OCI-LY1 (cell line): ENCODE measurements around the gene MPL.

Experiments used
- EZH2 ChIP-seq: fragments of 200-600 bp; sonication (generic), shearing (Covaris generic); IDR thresholded peaks from 2 replicates; pipeline ENCODE4 v1.8.0; 2017; ENCODE audit warnings: borderline replicate concordance, mixed run types, mild to moderate bottlenecking, antibody characterized with exemption, low read length, moderate library complexity, mixed read lengths
- TF ChIP-seq, protein P1 (sequence below): fragments of 200-600 bp; sonication (generic), shearing (Covaris generic); IDR thresholded peaks from 2 replicates; pipeline ENCODE4 v1.5.1; 2017; ENCODE audit warnings: mild to moderate bottlenecking, antibody characterized with exemption, low read length, moderate library complexity, mixed read lengths

GRCh38 chr1:43383449-43383848 is 45.8 kb downstream of the MPL start:
- no peak for TF ChIP-seq EZH2
- TF ChIP-seq, protein P1, sequence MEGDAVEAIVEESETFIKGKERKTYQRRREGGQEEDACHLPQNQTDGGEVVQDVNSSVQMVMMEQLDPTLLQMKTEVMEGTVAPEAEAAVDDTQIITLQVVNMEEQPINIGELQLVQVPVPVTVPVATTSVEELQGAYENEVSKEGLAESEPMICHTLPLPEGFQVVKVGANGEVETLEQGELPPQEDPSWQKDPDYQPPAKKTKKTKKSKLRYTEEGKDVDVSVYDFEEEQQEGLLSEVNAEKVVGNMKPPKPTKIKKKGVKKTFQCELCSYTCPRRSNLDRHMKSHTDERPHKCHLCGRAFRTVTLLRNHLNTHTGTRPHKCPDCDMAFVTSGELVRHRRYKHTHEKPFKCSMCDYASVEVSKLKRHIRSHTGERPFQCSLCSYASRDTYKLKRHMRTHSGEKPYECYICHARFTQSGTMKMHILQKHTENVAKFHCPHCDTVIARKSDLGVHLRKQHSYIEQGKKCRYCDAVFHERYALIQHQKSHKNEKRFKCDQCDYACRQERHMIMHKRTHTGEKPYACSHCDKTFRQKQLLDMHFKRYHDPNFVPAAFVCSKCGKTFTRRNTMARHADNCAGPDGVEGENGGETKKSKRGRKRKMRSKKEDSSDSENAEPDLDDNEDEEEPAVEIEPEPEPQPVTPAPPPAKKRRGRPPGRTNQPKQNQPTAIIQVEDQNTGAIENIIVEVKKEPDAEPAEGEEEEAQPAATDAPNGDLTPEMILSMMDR = no peak
